Measurements from ENCODE around the gene SLC6A18.

SLC6A18 gene

DNA sequence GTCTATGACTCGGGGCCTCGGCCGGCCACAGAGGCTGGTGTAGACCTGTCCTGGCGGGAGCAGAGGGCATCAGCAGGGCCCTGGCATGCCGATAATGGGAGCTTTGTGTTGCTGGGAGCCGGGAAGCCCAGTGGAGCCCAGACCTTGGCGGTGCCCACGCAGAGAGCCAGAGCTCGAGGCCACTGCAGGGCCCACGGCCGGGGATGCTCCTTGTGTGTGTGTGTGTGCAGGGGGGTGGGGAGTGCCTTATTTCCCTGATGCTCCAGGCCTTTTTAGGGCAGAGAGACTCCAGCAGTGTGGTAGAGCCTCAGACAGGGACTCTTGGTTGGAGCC is 5.4 kb upstream of the SLC6A18 start:
- no peak for DNase-seq (ENCODE audit: low read depth, low spot score)
- TF ChIP-seq, protein P1, sequence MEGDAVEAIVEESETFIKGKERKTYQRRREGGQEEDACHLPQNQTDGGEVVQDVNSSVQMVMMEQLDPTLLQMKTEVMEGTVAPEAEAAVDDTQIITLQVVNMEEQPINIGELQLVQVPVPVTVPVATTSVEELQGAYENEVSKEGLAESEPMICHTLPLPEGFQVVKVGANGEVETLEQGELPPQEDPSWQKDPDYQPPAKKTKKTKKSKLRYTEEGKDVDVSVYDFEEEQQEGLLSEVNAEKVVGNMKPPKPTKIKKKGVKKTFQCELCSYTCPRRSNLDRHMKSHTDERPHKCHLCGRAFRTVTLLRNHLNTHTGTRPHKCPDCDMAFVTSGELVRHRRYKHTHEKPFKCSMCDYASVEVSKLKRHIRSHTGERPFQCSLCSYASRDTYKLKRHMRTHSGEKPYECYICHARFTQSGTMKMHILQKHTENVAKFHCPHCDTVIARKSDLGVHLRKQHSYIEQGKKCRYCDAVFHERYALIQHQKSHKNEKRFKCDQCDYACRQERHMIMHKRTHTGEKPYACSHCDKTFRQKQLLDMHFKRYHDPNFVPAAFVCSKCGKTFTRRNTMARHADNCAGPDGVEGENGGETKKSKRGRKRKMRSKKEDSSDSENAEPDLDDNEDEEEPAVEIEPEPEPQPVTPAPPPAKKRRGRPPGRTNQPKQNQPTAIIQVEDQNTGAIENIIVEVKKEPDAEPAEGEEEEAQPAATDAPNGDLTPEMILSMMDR (IDR thresholded peaks at IDR 0.05; ENCODE audit: low read depth, low read length): no peak
- in situ Hi-C loops (cut with HindIII; ENCODE audit: low sequenced_read_pairs): no loop called here
- H3K4me3 ChIP-seq (ENCODE audit: low read depth, low read length): no peak overlapping the region

DNA sequence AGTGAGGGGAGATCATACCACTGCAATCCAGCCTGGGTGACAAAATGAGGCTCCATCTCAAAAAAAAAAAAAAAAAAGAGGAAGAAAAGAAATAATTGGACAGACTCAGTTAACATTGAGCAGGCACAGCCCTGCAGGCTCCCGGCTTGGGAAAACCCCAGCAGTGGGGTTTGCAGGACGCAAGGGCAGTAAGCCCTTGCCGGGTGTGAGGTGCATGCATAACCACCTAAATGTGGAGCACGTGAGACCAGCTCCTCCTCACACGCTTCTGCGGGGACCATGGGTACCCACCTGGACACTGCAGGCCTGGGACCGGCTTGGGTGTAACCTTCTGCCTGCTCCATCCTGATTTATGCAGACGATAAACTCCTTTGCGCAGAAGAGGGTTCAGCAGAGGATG is 4.8 kb upstream of the SLC6A18 start:
- H3K4me3 ChIP-seq (ENCODE audit: low read depth, low read length): no peak overlapping the region
- no peak for DNase-seq (ENCODE audit: low read depth, low spot score)
- TF ChIP-seq, protein P1 (IDR thresholded peaks at IDR 0.05; ENCODE audit: low read depth, low read length): no peak
- in situ Hi-C loops (cut with HindIII; ENCODE audit: low sequenced_read_pairs): no loop called here

DNA sequence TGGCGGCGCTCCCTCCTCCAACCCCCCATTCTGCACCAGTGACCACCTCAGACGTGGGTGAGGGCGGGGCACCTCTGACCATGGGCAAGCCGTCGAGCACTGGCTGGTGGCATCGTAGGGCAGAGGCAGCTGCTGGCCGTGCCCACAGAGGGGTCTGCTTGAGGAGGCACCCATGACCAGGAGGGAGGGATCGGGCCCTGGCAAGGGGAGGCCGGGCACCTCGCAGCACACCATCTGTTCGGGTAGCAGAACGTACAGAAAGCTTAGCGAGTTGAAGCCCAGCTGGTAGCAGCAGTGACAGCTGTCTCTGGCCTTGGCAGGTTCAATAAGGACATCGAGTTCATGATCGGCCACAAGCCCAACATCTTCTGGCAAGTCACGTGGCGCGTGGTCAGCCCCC is 4.3 kb upstream of the SLC6A18 start:
- TF ChIP-seq, protein P1 (IDR thresholded peaks at IDR 0.05; ENCODE audit: low read depth, low read length): no peak
- in situ Hi-C loops (cut with HindIII; ENCODE audit: low sequenced_read_pairs): no loop called here
- no peak for DNase-seq (ENCODE audit: low read depth, low spot score)
- H3K4me3 ChIP-seq (ENCODE audit: low read depth, low read length): no peak overlapping the region

DNA sequence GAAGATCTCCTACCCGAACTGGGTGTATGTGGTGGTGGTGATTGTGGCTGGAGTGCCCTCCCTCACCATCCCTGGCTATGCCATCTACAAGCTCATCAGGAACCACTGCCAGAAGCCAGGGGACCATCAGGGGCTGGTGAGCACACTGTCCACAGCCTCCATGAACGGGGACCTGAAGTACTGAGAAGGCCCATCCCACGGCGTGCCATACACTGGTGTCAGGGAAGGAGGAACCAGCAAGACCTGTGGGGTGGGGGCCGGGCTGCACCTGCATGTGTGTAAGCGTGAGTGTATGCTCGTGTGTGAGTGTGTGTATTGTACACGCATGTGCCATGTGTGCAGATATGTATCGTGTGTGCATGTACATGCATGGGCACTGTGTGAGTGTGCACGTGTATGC is 3.5 kb upstream of the SLC6A18 start:
- in situ Hi-C loops (cut with HindIII; ENCODE audit: low sequenced_read_pairs): no loop called here
- DNase-seq (ENCODE audit: low read depth, low spot score): no peak
- TF ChIP-seq, protein P1 (IDR thresholded peaks at IDR 0.05; ENCODE audit: low read depth, low read length): no peak
- H3K4me3 ChIP-seq (ENCODE audit: low read depth, low read length): no peak overlapping the region

DNA sequence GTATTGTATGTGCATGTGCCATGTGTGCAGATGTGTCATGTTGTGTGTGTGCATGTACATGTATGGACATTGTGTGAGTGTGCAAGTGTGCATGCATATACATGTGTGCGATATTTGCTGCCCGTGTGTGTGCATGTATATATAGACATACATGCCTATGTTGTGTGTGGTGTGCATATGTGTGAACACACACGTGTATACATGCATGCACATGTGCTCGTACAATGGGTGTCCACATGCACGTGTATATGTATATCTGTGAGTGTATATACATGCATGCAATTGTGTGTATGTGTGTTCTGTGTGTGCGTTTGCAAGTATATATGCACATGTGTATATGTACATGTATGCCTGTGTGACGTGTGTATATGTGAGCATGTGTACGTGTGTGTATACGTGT is 3.0 kb upstream of the SLC6A18 start:
- no peak for DNase-seq (ENCODE audit: low read depth, low spot score)
- TF ChIP-seq, protein P1 (IDR thresholded peaks at IDR 0.05; ENCODE audit: low read depth, low read length): no peak
- in situ Hi-C loops (cut with HindIII; ENCODE audit: low sequenced_read_pairs): no loop called here
- no peak overlapping the region for H3K4me3 ChIP-seq (ENCODE audit: low read depth, low read length)

DNA sequence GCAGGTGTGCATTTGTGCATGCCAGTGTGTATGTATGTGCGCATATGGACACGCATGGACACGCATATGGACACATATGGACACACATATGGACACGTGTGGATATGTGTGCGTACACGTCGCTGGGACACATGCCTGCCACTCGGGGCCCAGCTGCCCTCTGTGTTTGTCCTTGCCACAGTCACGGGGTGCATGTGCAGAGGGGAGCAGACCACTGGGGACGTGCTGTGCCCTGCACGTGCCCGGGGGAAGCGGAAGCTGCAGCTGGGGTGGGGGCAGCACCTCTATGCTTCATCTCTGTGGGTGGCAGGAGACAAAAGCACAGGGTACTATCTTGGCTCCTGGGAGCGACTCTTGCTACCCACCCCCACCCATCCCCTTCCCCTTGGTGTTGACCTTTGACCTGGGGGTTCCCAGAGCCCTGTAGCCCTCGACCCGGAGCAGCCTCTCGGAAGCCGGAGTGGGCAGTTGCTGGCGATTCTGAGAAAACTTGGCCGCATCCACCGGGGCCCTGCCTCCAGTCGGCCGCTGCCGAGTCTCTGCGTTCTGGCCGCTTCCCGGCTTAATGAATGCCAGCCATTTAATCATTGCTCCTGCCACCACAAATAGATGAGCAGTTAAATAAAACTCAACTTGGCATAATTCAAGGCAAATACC is 2.4 kb upstream of the SLC6A18 start:
- in situ Hi-C loops (cut with HindIII; ENCODE audit: low sequenced_read_pairs): no loop called here
- DNase-seq (ENCODE audit: low read depth, low spot score): no peak
- H3K4me3 ChIP-seq (ENCODE audit: low read depth, low read length): no peak overlapping the region
- TF ChIP-seq, protein P1 (IDR thresholded peaks at IDR 0.05; ENCODE audit: low read depth, low read length): no peak

DNA sequence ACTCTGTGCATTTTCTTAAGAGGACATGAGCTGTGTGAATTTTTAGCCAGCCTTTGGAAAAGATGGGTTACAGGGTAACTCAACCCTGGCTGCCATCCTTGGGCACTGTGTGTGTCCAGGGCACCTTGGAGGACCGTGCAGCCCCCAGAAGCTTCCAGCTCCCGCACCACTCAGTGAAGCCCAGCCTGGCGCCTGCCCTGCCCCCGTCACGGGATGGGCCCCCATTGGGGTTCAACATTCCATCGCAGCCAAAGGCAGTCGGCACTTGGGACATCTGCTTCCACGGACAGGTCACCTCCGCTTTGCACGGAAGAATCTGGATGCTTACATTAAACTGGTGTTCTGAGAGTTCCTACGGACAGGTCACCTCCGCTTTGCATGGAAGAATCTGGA is 1.9 kb upstream of the SLC6A18 start:
- no peak for DNase-seq (ENCODE audit: low read depth, low spot score)

More for the DNA sequence above, 1.9 kb upstream of the SLC6A18 start:
- in situ Hi-C loops (cut with HindIII; ENCODE audit: low sequenced_read_pairs): no loop called here
- no peak overlapping the region for H3K4me3 ChIP-seq (ENCODE audit: low read depth, low read length)
- TF ChIP-seq, protein P1 (IDR thresholded peaks at IDR 0.05; ENCODE audit: low read depth, low read length): no peak

All from astrocyte of the spinal cord (primary cell).